MCF 10A (cell line): Measurements from ENCODE around the gene LSG1. TPM values are rescaled to one million over a fixed set of nuclear protein-coding genes. Genes with fewer than 3 reads are reported as not detected.

Experiments
- BruUV-seq: library from RNA; stranded (reverse); fragments of 400-500 nt; replicated peaks from 2 replicates; lab custom pipeline; 2021; lab: Mats Ljungman, UMichigan
- CTCF ChIA-PET: fragments of 300-600 bp; sonication (Branson Sonifier 250); formaldehyde crosslinking; extraction: SDS; loops from one replicate; lab custom pipeline; 2021; ENCODE audit warnings: antibody characterized with exemption, inconsistent platforms; lab: Yijun Ruan, JAX
- POLR2A ChIA-PET: fragments of 300-600, 350-650 bp; sonication (Branson Sonifier 250); formaldehyde crosslinking; extraction: SDS; loops from one replicate; lab custom pipeline; 2020; ENCODE audit warnings: antibody characterized with exemption, inconsistent platforms; lab: Yijun Ruan, JAX
- DNase-seq: peaks from one replicate; pipeline ENCODE4 v3.0.0-alpha.2; 2018; ENCODE audit not compliant: unreplicated experiment
- H3K27ac Mint-ChIP-seq: one replicate; pipeline ENCODE4 v1.8.0; 2022; ENCODE audit warnings: mild to moderate bottlenecking, low read depth, mixed read lengths; ENCODE audit not compliant: unreplicated experiment
- H3K27me3 Mint-ChIP-seq: one replicate; pipeline ENCODE4 v1.8.0; 2022; ENCODE audit warnings: mixed read lengths; ENCODE audit not compliant: insufficient read depth, unreplicated experiment
- H3K36me3 Mint-ChIP-seq: one replicate; pipeline ENCODE4 v1.8.0; 2022; ENCODE audit warnings: mild to moderate bottlenecking, moderate library complexity, mixed read lengths; ENCODE audit not compliant: insufficient read depth, unreplicated experiment
- H3K4me1 Mint-ChIP-seq: one replicate; pipeline ENCODE4 v1.8.0; 2022; ENCODE audit warnings: mixed read lengths; ENCODE audit not compliant: insufficient read depth, unreplicated experiment
- H3K4me3 Mint-ChIP-seq: one replicate; pipeline ENCODE4 v1.8.0; 2022; ENCODE audit warnings: mild to moderate bottlenecking, moderate library complexity, mixed read lengths; ENCODE audit not compliant: unreplicated experiment
- H3K9me3 Mint-ChIP-seq: one replicate; pipeline ENCODE4 v1.8.0; 2022; ENCODE audit warnings: mixed read lengths; ENCODE audit not compliant: unreplicated experiment
- intact Hi-C: fragments of 100-400 bp; cut with micrococcal nuclease; formaldehyde crosslinking; loops from 2 replicates; pipeline ENCODE4 v1.14.1; 2022
- total RNA-seq: library from RNA; stranded (reverse); gene quantifications from 2 replicates; pipeline ENCODE4 v1.2.3, GENCODE V29; 2022
- TF ChIP-seq, protein P1 (sequence below): fragments of 200-600 bp; IDR thresholded peaks from one replicate; pipeline ENCODE4 v1.8.0; 2022; ENCODE audit warnings: antibody characterized with exemption, mild to moderate bottlenecking; ENCODE audit not compliant: unreplicated experiment

Gene LSG1
- total RNA-seq, 1 experiment from 2014 or later = 35.1 TPM

DNA sequence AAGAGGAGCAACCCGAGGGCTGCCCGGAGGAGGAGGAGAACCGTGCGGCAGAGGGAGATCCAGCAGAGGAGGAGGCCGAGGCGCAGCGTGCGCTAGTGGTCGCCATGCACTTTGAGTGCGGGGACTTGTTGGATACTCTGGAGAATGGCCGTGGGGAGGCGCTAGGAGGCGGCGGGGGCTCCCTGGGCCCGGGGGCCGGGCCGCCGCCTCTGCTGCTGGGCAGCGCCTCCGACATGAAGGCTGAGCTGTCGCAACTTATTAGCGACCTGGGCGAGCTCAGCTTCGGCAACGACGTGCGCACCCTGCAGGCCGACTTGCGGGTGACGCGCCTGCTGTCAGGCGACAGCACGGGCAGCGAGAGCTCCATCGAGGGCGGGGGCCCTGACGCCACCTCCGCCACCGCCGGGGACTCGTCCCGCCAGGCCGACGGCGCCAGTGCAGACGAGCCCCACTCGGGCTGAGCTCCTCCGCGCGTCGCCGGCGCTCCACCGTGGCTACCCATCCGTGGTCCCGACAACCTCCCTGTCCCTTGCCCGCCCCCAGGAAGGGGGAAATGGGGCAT, 15.7 kb upstream of the LSG1 start:
- no peaks in the 10 kb centered on the region for H3K9me3 Mint-ChIP-seq
- CTCF ChIA-PET = interaction anchor here (0.6 to 1.9 kb wide), 4 partner anchors 216 to 582 kb away, joined by 3 to 6 read pairs (median 4); no protein-coding TSS in a partner anchor
- no peak for DNase-seq
- H3K4me3 Mint-ChIP-seq = no peak overlapping the region
- H3K27me3 Mint-ChIP-seq = no peaks in the 10 kb centered on the region
- TF ChIP-seq, protein P1, sequence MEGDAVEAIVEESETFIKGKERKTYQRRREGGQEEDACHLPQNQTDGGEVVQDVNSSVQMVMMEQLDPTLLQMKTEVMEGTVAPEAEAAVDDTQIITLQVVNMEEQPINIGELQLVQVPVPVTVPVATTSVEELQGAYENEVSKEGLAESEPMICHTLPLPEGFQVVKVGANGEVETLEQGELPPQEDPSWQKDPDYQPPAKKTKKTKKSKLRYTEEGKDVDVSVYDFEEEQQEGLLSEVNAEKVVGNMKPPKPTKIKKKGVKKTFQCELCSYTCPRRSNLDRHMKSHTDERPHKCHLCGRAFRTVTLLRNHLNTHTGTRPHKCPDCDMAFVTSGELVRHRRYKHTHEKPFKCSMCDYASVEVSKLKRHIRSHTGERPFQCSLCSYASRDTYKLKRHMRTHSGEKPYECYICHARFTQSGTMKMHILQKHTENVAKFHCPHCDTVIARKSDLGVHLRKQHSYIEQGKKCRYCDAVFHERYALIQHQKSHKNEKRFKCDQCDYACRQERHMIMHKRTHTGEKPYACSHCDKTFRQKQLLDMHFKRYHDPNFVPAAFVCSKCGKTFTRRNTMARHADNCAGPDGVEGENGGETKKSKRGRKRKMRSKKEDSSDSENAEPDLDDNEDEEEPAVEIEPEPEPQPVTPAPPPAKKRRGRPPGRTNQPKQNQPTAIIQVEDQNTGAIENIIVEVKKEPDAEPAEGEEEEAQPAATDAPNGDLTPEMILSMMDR = no peak
- no peaks in the 10 kb centered on the region for H3K36me3 Mint-ChIP-seq
- H3K27ac Mint-ChIP-seq = no peak overlapping the region
- H3K4me1 Mint-ChIP-seq = peaks cover 39% of the 10 kb centered on the region
- intact Hi-C loops = no loop called here
- POLR2A ChIA-PET = interaction anchor here (1.2 to 1.6 kb wide), 4 partner anchors 12 to 500 kb away, joined by 3 to 8 read pairs (median 5); no protein-coding TSS in a partner anchor
- BruUV-seq = no TSS peak

DNA sequence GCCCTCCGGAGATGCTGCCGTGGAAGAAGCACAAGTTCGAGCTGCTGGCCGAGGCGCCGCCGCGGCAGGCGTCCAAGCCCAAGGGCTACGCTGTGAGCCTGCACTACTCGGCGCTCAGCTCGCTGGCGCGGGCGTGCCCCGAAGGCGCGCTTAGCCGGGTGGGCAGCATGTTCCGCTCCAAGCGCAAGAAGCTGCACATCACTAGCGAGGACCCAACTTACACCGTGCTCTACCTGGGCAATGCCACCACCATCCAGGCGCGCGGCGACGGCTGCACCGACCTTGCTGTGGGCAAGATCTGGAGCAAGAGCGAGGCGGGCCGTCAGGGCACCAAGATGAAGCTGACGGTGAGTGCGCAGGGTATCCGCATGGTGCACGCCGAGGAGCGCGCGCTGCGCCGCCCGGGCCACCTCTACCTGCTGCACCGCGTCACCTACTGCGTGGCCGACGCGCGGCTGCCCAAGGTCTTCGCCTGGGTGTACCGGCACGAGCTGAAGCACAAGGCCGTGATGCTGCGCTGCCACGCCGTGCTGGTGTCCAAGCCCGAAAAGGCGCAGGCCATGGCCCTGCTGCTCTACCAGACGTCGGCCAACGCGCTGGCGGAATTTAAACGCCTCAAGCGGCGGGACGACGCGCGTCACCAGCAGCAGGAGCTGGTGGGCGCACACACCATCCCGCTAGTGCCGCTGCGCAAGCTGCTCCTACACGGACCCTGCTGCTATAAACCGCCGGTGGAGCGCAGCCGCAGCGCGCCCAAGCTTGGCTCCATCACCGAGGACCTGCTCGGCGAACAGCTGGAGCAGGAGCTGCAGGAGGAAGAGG, 15.0 kb upstream of the LSG1 start:
- TF ChIP-seq, protein P1 = no peak
- H3K27me3 Mint-ChIP-seq = no peaks in the 10 kb centered on the region
- BruUV-seq = no TSS peak
- intact Hi-C loops = no loop called here
- ChIA-PET CTCF (interaction anchor here (0.6 to 1.9 kb wide), 8 partner anchors 165 to 583 kb away, joined by 3 to 6 read pairs (median 3); no protein-coding TSS in a partner anchor), POLR2A (interaction anchor here (0.9 to 2.1 kb wide), 14 partner anchors 12 to 584 kb away, joined by 3 to 19 read pairs (median 4); partner anchors contain the start of genes LSG1 and XXYLT1)
- DNase-seq = no peak
- no peak overlapping the region for H3K27ac Mint-ChIP-seq
- H3K4me3 Mint-ChIP-seq = peak overlapping the region; percentile 82
- H3K36me3 Mint-ChIP-seq = no peaks in the 10 kb centered on the region
- peaks cover 40% of the 10 kb centered on the region for H3K4me1 Mint-ChIP-seq
- H3K9me3 Mint-ChIP-seq = no peaks in the 10 kb centered on the region

DNA sequence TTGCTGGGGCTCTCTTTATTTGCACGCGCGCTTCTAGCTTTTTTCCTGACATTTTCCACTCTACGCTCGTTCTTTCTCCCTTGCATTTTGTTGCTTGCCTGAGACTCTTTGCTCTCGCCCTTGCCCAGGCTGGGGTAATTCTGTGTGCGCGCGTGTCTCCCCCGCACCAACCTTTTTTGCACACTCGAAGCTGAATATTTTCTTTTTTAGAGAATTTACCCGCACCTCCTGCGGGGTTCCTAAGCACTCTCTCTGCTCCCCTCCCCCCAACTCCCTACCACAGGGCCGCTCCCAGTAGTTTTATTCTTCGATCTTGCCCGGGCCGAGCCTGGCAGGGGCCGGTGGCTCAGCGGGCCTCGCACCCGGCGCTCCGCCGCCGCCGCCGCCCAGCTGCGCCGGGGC, 14.4 kb upstream of the LSG1 start:
- BruUV-seq = no TSS peak

More for the DNA sequence above, 14.4 kb upstream of the LSG1 start:
- no peak overlapping the region for H3K27ac Mint-ChIP-seq
- peak overlapping the region; percentile 82 for H3K4me3 Mint-ChIP-seq
- intact Hi-C loops = no loop called here
- DNase-seq = no peak
- ChIA-PET POLR2A (interaction anchor here (0.9 to 2.1 kb wide), 15 partner anchors 10 to 584 kb away, joined by 3 to 19 read pairs (median 4); partner anchors contain the start of genes LSG1 and XXYLT1), CTCF (interaction anchor here (0.6 to 1.9 kb wide), 8 partner anchors 11 to 584 kb away, joined by 3 to 6 read pairs (median 3); no protein-coding TSS in a partner anchor)
- no peaks in the 10 kb centered on the region for H3K36me3 Mint-ChIP-seq
- H3K27me3 Mint-ChIP-seq = no peaks in the 10 kb centered on the region
- no peaks in the 10 kb centered on the region for H3K9me3 Mint-ChIP-seq
- H3K4me1 Mint-ChIP-seq = peaks cover 40% of the 10 kb centered on the region
- TF ChIP-seq, protein P1 = no peak
